GM19099 (cell line): ENCODE data around the gene OR4D6.

ENCODE experiments used
- POLR2A ChIP-seq: IDR thresholded peaks from 3 replicates; pipeline ENCODE4 v1.6.1; 2011; ENCODE audit warnings: low read depth; ENCODE audit not compliant: insufficient read length; ENCODE audit errors: extremely low read depth

The OR4D6 gene

DNA sequence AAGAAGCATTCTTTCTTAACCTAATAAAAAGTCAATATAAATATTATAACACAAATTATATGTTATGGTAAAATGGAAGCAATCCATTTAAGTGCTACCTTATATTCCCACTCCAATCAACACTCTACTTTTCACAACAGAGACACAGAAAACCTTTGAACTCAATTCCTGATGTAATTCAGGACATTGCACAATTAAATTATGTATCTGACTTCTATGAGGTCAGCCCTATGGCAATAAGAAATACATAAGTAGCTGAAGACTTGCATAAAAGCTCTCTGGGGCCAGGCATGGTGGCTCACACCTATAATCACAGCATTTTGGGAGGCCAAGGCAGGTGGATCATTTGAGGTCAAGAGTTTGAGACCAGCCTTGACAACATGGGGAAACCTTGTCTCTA is 23.1 kb downstream of the OR4D6 start:
- no peak for TF ChIP-seq POLR2A

GRCh38 chr11:59480359-59480758 is 23.6 kb downstream of the OR4D6 start:
- TF ChIP-seq POLR2A = no peak

DNA sequence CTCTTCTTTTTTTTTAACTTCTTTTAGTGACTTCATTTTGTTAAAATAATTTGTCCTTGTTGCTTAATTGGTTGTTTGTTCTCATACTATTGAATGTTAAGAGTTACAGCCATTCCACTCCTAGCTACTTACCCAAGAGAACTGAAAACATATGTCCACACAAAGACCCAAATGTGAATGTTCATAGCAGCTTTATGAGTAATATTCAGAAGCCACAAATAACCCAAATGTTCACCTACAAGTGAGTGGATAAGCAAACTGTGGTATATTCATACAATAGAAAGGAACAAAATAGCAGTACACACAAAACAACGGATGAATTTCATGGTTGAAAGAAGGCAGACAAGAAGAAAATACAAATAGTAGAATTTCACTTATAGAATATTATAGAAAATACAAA is 45.2 kb downstream of the OR4D6 start:
- TF ChIP-seq POLR2A = no peak

DNA sequence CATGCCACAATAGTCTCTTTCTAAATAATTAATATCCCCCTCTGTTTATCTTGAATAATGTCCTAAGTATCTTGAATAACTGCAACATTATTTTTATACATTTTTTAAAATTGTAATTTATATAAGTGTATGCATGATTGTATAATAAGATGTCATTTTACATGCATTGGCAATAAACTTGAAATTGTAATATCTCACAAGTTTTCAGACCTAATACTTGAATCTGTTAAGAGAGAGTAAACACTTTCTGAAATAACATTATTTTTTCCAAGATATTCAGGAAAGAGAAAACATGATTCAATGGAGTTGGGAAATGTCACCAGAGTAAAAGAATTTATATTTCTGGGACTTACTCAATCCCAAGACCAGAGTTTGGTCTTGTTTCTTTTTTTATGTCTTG is 46.5 kb downstream of the OR4D6 start, which contains the start of gene OR4D11:
OR4D11 (plus strand) TSS at position 301 of the 400 bp plus-strand sequence; CDS start at position 301, 0 bp downstream.
- TF ChIP-seq POLR2A = no peak
